GF-D8 (cell line): ENCODE results near the gene COG6.

ENCODE experiments used
- DNase-seq: peaks from one replicate; lab custom pipeline; 2025; lab: John Stamatoyannopoulos, UW

Gene COG6

DNA sequence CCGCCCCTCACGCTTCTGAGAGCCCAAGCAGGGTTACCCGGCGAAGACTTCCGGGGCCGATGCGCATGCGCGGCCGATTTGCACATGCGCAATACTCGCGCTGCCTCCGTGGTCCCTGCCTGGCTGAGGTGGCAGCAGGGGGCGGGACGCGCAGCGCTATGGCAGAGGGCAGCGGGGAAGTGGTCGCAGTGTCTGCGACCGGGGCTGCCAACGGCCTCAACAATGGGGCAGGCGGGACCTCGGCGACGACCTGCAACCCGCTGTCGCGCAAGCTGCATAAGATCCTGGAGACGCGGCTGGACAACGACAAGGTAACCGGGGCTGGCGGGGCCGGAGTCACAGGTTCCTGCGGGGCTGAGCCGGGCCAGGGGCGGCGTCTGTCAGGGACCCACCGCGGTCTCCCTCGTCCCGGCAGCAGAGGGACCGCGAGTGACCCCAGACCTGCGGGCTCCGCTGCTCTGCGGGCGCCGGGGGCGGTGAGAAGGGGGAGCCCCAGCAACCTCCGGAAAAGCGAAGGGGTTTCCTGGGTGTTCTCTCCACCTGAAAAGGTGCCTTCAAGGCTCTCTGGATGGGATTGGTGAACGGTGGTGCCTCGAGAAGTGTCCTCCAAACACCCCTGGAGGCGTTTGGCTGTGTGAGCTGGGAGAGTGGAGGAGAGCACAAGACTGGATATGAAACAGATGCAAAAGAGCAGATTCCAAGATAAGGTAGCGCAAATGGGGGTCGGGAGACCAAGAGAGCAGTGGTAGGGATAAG, at the start of gene COG6:
TSS of gene COG6 (plus strand) at position 94 of the 756 bp plus-strand sequence. CDS start at position 159, 65 bp downstream.
- DNase-seq = peak; percentile 61

DNA sequence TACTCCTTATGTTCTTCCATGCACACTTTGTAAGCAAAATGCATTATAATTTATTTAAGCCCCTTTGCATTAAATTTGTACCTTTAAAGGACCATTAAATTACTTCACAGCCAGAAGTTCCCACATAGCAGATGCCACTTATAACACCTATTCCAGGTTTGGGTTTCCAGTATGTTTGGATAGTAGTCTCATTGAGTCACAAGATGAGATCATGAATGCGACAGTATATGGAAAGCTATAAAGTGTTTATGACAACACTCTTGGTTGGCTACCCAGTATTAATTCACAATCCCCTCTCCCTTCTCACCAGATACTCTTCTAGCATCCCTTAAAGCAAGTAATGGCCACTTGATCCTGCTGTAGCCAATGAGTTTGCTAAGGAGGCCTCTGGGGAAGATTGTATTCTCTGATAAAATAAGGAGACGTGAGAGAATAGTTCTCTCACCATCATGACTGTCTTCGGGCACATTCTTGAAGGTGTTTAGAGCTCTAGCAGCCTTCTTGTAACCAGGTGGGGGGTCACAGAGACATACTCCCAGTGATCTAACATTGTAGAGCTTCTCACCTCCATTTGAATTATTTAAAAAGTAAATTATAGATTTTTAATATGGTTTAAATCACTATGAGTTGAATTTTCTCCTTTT, 49.7 kb upstream of the COG6 start:
- no peak for DNase-seq

DNA sequence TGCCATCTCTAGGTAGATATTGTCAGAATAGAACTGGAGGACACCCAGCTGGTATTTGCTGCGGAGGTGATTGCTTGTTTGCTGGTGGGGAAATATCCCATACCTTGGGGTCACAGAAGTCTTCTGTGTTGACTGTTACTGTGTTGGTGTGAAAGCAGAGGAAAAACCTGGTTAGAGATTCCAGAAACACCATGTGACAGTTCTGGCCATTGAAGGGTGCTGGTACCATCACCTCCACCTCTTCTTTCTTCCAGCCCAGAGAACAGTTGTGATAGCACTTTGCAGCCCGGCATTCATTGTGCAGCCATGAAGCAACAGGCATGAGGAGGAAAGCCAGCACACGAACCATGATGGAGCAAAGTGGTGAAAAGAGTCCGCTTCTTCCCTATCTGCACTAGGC, 47.6 kb upstream of the COG6 start:
- no peak for DNase-seq

DNA sequence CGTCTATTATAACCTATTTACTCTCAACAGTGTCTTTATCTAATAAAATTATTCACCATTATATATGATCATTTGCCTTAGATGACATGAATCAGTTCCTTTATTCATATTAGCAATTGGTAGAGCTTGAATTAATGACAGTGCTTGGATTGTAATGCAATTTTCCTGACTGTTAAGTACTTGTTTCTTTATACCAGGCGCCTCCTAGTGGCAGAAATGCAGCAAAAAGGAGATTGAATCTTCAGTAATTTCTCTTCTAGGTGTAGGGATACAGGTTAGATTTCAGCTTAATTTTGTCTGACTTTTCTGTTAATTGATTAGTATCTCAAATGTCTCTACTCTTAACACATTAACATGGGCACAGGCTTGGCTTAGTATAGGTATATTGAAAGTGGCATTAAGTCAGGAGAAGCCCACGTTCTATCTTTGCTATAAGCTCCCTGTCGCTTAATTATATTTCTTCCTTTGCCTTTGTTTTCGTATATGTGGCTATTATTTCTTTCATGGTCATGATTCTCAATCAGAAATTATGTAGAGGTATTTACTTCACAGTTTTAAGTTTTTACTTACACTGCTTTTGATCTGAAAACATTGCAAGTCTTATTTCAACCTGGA, 43.3 kb upstream of the COG6 start:
- DNase-seq = peak; percentile 37

GRCh38 chr13:39616087-39616694, 39.3 kb upstream of the COG6 start:
- peak; percentile 28 for DNase-seq

DNA sequence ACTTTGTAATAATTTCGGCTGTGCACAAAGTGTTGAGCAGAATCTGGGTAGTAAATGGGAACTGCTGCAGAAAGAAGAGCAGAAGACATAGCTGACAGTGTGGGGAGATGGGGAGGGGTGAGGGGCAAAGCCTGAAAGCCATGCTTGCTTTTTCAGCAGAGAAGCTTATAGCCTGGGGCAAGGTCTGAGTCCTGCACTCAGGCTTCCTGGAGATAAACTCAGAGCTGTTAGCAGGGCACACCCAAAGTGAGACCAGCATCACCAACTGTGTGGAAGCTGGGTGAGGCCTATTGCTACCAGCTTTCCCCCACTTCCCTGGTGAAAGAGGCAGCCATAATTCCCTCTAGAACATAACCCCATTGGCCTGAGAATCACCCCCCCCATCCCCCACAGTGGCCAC, 36.9 kb upstream of the COG6 start:
- no peak for DNase-seq

DNA sequence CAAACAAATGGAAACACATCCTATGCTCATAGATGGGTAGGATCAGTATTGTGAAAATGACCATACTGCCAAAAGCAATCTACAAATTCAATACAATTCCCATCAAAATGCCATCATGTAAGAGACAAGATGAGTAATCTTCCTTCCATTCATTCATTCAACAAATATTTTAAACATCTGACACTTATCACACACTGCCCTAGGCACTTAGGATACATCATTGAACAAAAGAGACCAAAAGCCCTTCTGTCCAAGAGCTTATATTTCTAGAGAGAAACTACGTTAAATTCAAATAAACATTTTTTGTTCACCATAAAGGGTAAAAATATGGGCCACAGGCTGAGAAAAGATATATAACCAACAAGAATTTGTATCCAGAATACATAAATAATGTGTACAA, 32.0 kb upstream of the COG6 start:
- no peak for DNase-seq

GRCh38 chr13:39631307-39631706, 24.2 kb upstream of the COG6 start:
- DNase-seq = no peak

DNA sequence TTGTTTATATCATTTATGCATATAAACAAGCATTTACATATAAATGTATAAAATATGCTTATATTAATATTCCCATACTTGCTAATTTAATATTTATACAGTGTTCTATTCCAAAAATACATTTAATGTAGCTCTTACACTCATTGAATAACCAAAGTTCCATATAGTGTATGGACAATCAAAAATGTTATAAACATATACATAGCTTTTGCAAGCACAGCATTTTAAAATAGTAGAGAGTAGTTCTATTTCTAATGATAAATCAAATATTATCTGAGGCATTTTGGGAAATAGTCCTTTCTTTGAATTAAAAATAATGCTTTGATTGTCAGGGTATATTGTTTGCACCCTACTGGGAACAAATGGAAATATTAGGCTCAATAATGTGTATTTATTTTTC, 22.5 kb upstream of the COG6 start:
- no peak for DNase-seq

DNA sequence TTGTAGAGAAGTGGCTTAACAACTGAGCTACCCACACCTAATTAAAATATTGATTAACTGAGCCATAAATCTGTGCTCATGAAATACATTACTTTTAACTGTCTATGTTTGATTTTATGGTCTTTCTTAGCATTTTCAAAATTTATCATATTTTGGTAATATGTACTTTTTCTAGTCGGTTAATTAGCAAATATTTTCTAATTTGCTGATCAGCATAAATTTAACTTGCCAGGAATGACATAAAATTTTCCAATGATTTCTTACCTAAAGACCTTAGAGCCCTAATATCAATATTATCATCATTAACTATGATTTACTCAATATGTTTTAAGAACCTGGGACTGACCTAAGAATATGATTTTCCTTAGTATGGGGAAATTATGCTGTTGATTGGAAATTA, 19.9 kb upstream of the COG6 start:
- DNase-seq = no peak

DNA sequence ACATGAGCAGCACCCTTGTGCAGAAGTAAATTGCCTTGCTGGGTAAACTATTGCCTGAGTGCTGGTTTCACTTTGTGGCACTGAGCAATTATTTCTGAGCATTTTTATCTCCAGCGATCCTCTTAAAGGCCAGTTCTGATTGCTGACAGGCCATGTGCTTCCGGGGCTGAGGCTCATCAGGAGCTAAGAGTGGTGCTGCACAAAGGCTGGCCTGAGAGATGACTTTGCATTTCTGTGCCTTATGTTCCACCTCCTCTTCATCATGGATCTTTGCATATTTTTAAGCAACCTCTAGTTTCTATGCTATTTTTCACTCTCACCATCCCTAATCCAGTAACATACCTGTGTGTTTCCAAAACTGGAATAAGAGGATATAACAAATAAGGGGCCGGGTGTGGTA, 17.6 kb upstream of the COG6 start:
- no peak for DNase-seq

GRCh38 chr13:39641645-39642044, 13.8 kb upstream of the COG6 start:
- DNase-seq = peak; percentile 43

DNA sequence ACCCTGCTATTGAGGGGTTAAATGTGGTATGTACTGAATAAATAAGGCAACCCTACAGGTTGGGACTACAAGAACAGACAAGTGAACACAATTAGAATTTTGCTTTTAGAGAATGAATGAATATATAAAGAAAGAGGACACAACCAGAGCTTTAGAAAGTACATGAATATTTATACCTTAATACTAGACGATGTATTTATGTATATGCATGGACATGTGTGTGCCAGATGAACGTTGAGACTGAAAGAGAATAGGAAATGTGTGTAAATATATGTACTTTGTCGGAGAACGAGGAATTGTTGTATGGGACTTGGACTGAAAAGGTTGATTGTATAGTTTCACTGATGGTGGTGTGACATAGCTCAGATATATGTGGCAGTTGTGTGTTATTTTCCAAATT, 9.3 kb upstream of the COG6 start:
- DNase-seq = no peak

GRCh38 chr13:39655041-39655568, 357 bp upstream of the COG6 start:
- no peak for DNase-seq

DNA sequence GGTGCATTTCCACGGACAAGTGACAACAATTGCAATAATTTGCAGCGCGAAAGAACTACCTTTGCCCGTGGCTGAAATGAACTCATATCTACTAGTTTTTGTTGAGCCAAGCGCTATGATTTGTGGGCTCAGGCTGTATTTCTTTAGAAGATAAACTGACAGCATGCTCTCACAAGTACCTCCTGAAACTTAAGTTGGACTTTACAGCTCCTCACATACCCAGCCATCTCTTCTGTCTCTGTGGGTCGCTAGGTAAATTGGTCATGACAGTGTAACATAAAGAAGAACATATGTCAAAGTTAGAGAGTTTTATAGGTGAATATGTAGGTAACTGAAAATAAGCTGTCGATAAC, 839 bp downstream of the COG6 start:
- DNase-seq = no peak

GRCh38 chr13:39663508-39663907, 8.0 kb downstream of the COG6 start:
- no peak for DNase-seq

DNA sequence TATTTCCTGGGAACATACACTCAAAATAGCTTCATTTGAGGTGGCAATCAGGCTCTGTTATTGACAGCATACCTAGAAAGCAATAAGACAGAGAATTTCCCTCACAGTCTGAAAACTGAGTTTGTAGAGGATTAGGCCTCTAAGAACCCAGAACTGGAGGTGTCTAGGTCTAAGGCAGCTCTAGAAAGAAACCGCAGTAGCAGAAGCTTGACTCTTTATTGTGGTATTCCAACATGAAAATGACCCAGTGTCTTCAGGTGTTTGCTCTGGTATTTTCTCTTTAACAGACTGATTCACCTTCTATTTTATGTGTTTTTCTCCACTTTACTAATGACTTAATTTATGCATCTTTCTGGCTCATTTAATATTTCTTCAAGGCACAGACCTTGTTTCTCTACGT, 8.5 kb downstream of the COG6 start:
- DNase-seq = no peak

GRCh38 chr13:39665763-39666162, 10.3 kb downstream of the COG6 start:
- DNase-seq = no peak

DNA sequence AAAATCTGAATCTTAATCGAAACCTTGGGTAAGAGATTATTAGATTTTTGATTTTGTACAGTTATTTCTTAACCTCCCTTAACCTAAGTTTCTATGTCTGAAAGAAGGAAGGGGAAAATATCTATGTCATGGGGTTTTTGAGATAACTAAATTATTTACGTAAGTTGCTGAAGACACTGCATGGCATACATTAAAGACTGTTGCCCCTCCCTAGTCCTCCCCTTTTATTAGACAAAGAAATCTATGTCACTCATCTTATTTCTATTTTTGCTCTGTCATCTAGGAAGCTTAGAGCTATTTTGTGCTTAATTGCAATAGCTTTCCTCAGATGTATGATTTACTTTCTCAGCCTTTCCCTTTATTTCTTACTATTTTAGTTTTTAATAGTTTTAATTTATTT, 15.0 kb downstream of the COG6 start:
- no peak for DNase-seq

GRCh38 chr13:39672378-39673132, 17.1 kb downstream of the COG6 start:
- DNase-seq = no peak

DNA sequence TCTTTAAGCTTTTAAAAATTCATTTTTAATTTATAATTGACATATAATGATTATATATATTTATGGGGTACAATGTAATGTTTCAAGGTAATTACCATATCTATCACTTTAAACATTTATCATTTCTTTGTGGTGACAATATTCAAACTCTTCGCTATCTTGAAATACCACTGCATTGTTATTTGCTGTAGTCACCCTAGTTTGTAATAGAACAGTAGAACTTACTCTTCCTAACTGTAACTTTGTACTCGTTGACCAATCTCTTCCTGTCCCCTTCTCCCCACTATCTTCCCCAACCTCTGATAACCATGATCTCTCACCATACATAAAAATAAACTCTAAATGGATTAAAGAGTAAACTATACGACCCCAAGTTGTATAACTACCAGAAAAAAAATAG, 20.4 kb downstream of the COG6 start:
- no peak for DNase-seq

DNA sequence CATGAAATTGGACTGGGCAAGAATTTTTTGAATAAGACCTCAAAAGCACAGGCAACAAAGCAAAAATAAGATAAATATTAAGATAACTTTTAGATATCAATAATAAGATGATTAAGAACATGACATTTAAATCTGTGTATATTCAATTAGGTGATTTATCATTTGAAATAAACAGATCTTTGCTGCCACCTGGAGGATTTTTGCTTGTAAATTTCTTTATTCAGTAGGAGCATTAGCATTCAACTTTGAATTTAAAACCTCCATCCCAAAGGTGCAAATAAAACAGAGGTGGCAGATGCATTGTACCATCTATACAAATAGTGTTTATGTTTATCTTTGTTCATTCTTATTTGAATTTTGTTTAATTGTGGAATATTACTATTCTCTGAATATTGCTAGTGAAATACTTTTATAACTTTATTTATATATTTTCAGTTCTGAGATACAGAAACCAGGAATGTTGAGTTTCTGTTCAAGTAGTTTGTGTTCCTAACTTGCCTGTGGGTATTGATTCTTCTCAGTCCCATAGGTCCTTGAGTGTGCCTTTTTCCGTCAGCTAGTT, 20.9 kb downstream of the COG6 start:
- DNase-seq = peak; percentile 13
